Measurements from ENCODE around the gene NAALADL1. TPM values are rescaled to one million over a fixed set of nuclear protein-coding genes. Genes with fewer than 3 reads are reported as not detected.

The NAALADL1 gene
- total RNA-seq, 1 donor = 11.5 TPM

- TF ChIP-seq, protein P1, sequence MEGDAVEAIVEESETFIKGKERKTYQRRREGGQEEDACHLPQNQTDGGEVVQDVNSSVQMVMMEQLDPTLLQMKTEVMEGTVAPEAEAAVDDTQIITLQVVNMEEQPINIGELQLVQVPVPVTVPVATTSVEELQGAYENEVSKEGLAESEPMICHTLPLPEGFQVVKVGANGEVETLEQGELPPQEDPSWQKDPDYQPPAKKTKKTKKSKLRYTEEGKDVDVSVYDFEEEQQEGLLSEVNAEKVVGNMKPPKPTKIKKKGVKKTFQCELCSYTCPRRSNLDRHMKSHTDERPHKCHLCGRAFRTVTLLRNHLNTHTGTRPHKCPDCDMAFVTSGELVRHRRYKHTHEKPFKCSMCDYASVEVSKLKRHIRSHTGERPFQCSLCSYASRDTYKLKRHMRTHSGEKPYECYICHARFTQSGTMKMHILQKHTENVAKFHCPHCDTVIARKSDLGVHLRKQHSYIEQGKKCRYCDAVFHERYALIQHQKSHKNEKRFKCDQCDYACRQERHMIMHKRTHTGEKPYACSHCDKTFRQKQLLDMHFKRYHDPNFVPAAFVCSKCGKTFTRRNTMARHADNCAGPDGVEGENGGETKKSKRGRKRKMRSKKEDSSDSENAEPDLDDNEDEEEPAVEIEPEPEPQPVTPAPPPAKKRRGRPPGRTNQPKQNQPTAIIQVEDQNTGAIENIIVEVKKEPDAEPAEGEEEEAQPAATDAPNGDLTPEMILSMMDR (IDR thresholded peaks at IDR 0.05; ENCODE audit: insufficient read depth, low read length) = no peak
- DNase-seq (ENCODE audit: low read depth) = no peak
- no peak overlapping the region for H3K4me3 ChIP-seq (ENCODE audit: low read depth, low read length)
These were observed 13.3 kb downstream of the NAALADL1 start for GRCh38 chr11:65045061-65045460.

DNA sequence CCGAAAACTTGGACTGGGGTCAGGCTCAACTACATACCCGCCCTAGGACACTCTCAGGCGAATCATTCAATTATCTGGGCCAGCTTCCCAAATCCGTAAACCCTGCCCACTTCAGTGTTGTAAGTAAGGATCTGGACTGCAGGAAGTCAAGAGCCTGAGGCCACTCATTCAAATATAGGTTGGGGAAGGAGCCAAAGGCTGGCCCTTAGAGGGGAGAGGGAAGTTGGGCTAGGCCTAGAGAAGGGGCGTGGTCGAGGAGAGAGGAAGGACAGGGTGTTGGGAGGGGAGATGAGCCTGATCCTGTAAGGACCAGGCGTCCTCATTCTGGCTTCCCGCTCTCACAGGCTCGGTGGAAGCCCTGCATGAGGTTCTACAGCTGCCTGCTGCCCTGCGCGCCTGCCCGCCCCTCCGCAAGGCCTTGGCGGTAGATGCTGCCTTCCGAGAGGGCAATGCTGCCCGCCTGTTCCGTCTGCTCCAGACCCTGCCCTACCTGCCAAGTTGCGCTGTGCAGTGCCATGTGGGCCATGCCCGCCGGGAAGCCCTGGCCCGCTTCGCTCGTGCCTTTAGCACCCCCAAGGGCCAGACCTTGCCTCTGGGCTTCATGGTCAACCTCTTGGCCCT, 14.4 kb downstream of the NAALADL1 start:
- TF ChIP-seq, protein P1 (IDR thresholded peaks at IDR 0.05; ENCODE audit: insufficient read depth, low read length) = no peak
- H3K4me3 ChIP-seq (ENCODE audit: low read depth, low read length) = no peak overlapping the region
- peak; percentile 66 for DNase-seq (ENCODE audit: low read depth)

DNA sequence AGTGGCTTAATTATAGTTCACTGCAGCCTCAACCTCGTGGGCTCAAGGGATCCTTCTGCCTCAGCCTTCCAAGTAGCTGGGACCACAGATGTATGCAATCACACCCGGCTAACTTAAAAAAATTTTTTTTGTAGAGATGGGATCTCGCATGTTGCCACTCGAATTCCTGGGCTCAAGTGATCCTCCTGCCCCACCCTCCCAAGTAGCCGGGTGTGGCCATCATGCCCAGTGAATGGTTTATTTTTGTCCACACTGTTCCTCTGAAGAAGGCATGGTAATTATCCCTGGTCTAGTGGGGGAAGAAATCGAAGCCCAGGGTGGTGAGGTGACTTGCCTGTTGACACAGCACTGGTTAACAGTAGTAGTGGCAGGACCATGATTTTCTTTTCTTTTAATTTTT, 15.5 kb downstream of the NAALADL1 start:
- no peak for DNase-seq (ENCODE audit: low read depth)
- TF ChIP-seq, protein P1 (IDR thresholded peaks at IDR 0.05; ENCODE audit: insufficient read depth, low read length) = no peak
- H3K4me3 ChIP-seq (ENCODE audit: low read depth, low read length) = no peak overlapping the region

DNA sequence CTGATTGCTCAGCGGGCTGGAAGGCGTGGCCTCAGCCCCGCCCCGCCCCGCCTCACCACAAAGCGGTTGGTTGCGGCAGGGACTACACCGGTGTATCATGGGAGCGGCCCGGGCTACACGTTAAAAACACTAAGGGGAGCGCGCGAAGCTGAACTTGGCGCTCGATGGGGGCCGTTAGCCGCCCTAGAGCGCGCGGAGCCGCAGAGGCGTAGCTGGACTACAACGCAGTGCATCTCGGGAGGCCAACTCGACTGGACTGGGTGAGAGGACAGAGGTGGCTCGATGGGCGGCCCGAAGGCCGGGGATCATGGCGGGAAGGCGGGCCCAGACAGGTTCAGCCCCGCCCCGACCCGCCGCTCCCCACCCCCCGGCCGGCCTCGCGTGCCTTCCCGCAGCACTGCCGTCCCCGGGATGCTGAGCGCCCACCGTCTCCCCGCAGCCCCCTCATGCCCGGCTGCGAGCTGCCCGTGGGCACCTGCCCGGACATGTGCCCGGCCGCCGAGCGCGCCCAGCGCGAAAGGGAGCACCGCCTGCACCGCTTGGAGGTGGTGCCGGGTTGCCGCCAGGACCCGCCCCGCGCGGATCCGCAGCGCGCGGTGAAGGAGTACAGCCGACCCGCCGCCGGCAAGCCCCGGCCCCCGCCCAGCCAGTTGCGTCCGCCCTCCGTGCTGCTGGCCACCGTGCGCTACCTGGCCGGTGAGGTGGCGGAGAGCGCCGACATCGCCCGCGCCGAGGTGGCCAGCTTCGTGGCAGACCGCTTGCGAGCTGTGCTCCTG, 17.3 kb downstream of the NAALADL1 start, which contains the start of gene SAC3D1:
Gene SAC3D1, plus strand, starts transcription at position 364 of the 776 bp plus-strand sequence. Its CDS starts 83 bp downstream, at position 447.
- peak; percentile 92 for DNase-seq (ENCODE audit: low read depth)
- TF ChIP-seq, protein P1 (IDR thresholded peaks at IDR 0.05; ENCODE audit: insufficient read depth, low read length) = no peak
- peak within 1 kb of the TSS; percentile 76 for H3K4me3 ChIP-seq (ENCODE audit: low read depth, low read length)

- DNase-seq (ENCODE audit: low read depth) = no peak
- TF ChIP-seq, protein P1 (IDR thresholded peaks at IDR 0.05; ENCODE audit: insufficient read depth, low read length) = no peak
- peak overlapping the region; percentile 76 for H3K4me3 ChIP-seq (ENCODE audit: low read depth, low read length)
These were observed 17.9 kb downstream of the NAALADL1 start for GRCh38 chr11:65040520-65040846.

GRCh38 chr11:65036931-65037330, 21.4 kb downstream of the NAALADL1 start:
- TF ChIP-seq, protein P1 (IDR thresholded peaks at IDR 0.05; ENCODE audit: insufficient read depth, low read length) = no peak
- no peak overlapping the region for H3K4me3 ChIP-seq (ENCODE audit: low read depth, low read length)
- DNase-seq (ENCODE audit: low read depth) = no peak

Measured in fibroblast of the aortic adventitia (primary cell).